IMR-90 (cell line): ENCODE results near the gene MAP3K9. TPM values are rescaled to one million over a fixed set of nuclear protein-coding genes. Genes with fewer than 3 reads are reported as not detected.

Experiments
- ATAC-seq: fragments of 200-7000 bp; cut with Tn5 transposase; 2 replicates; pipeline ENCODE4 v1.9.1; 2020; ENCODE audit warnings: low read depth, mild to moderate bottlenecking, moderate library complexity
- BruUV-seq: library from RNA; stranded (reverse); fragments of 400-500 nt; replicated peaks from 2 replicates; lab custom pipeline; 2021; lab: Mats Ljungman, UMichigan
- CTCF ChIA-PET: fragments of 300-600 bp; formaldehyde crosslinking; extraction: SDS; loops from one replicate; lab custom pipeline; 2021; ENCODE audit warnings: antibody characterized with exemption; lab: Yijun Ruan, JAX
- POLR2A ChIA-PET: fragments of 300-600 bp; sonication (Branson Sonifier 250); formaldehyde crosslinking; loops from one replicate; lab custom pipeline; 2022; ENCODE audit warnings: antibody characterized with exemption; ENCODE audit not compliant: unreplicated experiment; lab: Charles Lee
- DNase-seq: peaks from one replicate; pipeline ENCODE4 v3.0.0; 2013
- H2AFZ ChIP-seq: replicated peaks from 2 replicates; pipeline ENCODE3; 2013; ENCODE audit warnings: low read length, mild to moderate bottlenecking; ENCODE audit not compliant: poor library complexity
- H2AK5ac ChIP-seq: 2 replicates; pipeline ENCODE4 v1.6.1; 2013; ENCODE audit warnings: low read depth, low read length, inconsistent platforms
- H2AK9ac ChIP-seq: replicated peaks from 2 replicates; pipeline ENCODE3; 2013; ENCODE audit warnings: mild to moderate bottlenecking, low read depth, low read length, moderate library complexity; ENCODE audit not compliant: poor library complexity
- H2BK120ac ChIP-seq: 2 replicates; pipeline ENCODE4 v1.6.1; 2013; ENCODE audit warnings: low read depth, low read length, inconsistent platforms
- H2BK15ac ChIP-seq: 3 replicates; pipeline ENCODE4 v1.6.1; 2013; ENCODE audit warnings: low read depth, low read length, inconsistent platforms
- H2BK20ac ChIP-seq: 2 replicates; pipeline ENCODE4 v1.6.1; 2013; ENCODE audit warnings: low read depth, mild to moderate bottlenecking, inconsistent platforms, low read length, moderate library complexity
- H2BK5ac ChIP-seq: 2 replicates; pipeline ENCODE4 v1.6.1; 2013; ENCODE audit warnings: mild to moderate bottlenecking, low read depth, low read length, inconsistent platforms; ENCODE audit not compliant: poor library complexity, severe bottlenecking
- H3K14ac ChIP-seq: replicated peaks from 2 replicates; pipeline ENCODE4 v1.6.1; 2013; ENCODE audit warnings: low read depth, low read length, inconsistent platforms
- H3K18ac ChIP-seq: 2 replicates; pipeline ENCODE4 v1.6.1; 2013; ENCODE audit warnings: low read depth, low read length, control low read depth
- H3K23ac ChIP-seq: 2 replicates; pipeline ENCODE4 v1.6.1; 2013; ENCODE audit warnings: low read depth, low read length, inconsistent platforms
- H3K27ac ChIP-seq: 2 replicates; pipeline ENCODE4 v1.5.1; 2013; ENCODE audit warnings: mild to moderate bottlenecking, control low read depth, low read length; ENCODE audit not compliant: insufficient read depth
- H3K27me3 ChIP-seq: 2 replicates; pipeline ENCODE4 v1.6.1; 2013; ENCODE audit warnings: low read length; ENCODE audit not compliant: control insufficient read depth, insufficient read depth
- H3K36me3 ChIP-seq: 2 replicates; pipeline ENCODE4 v1.6.1; 2013; ENCODE audit warnings: low read length, mixed read lengths; ENCODE audit not compliant: control insufficient read depth, insufficient read depth
- H3K4ac ChIP-seq: 2 replicates; pipeline ENCODE4 v1.6.1; 2013; ENCODE audit warnings: low read depth, low read length, inconsistent platforms
- H3K4me1 ChIP-seq: 2 replicates; pipeline ENCODE4 v1.6.1; 2013; ENCODE audit warnings: low read length, mixed read lengths; ENCODE audit not compliant: control insufficient read depth, insufficient read depth
- H3K4me2 ChIP-seq: 2 replicates; pipeline ENCODE4 v1.6.1; 2013; ENCODE audit warnings: low read depth, mild to moderate bottlenecking, control low read depth, low read length, moderate library complexity
- H3K4me3 ChIP-seq: 2 replicates; pipeline ENCODE4 v1.5.1; 2013; ENCODE audit warnings: low read depth, mild to moderate bottlenecking, control low read depth, low read length, moderate library complexity; ENCODE audit not compliant: insufficient read depth
- H3K56ac ChIP-seq: 2 replicates; pipeline ENCODE4 v1.6.1; 2013; ENCODE audit warnings: low read length, inconsistent platforms; ENCODE audit not compliant: insufficient read depth; ENCODE audit errors: extremely low read depth
- H3K79me1 ChIP-seq, 2 experiments: 2 replicates each; pipeline ENCODE4 v1.6.1; 2013; ENCODE audit warnings: low read length in 2 of 2, inconsistent platforms in 1 of 2, low read depth in 1 of 2
- H3K9ac ChIP-seq: 2 replicates; pipeline ENCODE4 v1.6.1; 2013; ENCODE audit warnings: low read depth, low read length, control low read depth
- H3K9me1 ChIP-seq: 2 replicates; pipeline ENCODE4 v1.6.1; 2013; ENCODE audit warnings: low read length, inconsistent platforms; ENCODE audit not compliant: insufficient read depth
- H3K9me3 ChIP-seq: 2 replicates; pipeline ENCODE4 v1.6.1; 2013; ENCODE audit warnings: low read length; ENCODE audit not compliant: control insufficient read depth, insufficient read depth
- H4K20me1 ChIP-seq: 2 replicates; pipeline ENCODE4 v1.6.1; 2013; ENCODE audit warnings: low read length, inconsistent platforms; ENCODE audit not compliant: insufficient read depth
- H4K5ac ChIP-seq: 2 replicates; pipeline ENCODE4 v1.6.1; 2013; ENCODE audit warnings: mild to moderate bottlenecking, low read depth, low read length, control low read depth
- H4K8ac ChIP-seq, 2 experiments: 2 replicates each; pipeline ENCODE4 v1.6.1; 2013; ENCODE audit warnings: low read depth in 2 of 2, low read length in 2 of 2, control low read depth in 1 of 2, inconsistent platforms in 1 of 2
- H4K91ac ChIP-seq: 2 replicates; pipeline ENCODE4 v1.6.1; 2013; ENCODE audit warnings: low read depth, low read length, inconsistent platforms; ENCODE audit not compliant: insufficient read depth
- BHLHE40 ChIP-seq: fragments of 150-350 bp; IDR thresholded peaks from 2 replicates; pipeline ENCODE4 v1.6.1; 2016; ENCODE audit warnings: mild to moderate bottlenecking, low read depth, low read length
- CEBPB ChIP-seq: IDR thresholded peaks from 2 replicates; pipeline ENCODE4 v1.6.1; 2012; ENCODE audit warnings: low read depth, low read length, improper control_type of control experiment
- CHD1 ChIP-seq: IDR thresholded peaks from 2 replicates; pipeline ENCODE4 v1.6.1; 2012; ENCODE audit warnings: low read depth, low read length, improper control_type of control experiment
- CTCF ChIP-seq: conservative IDR thresholded peaks from 2 replicates; pipeline ENCODE4 v1.5.1; 2012; ENCODE audit warnings: mild to moderate bottlenecking, low read depth, low read length, improper control_type of control experiment
- FOS ChIP-seq: fragments of 150-350 bp; IDR thresholded peaks from 2 replicates; pipeline ENCODE4 v1.6.1; 2016; ENCODE audit warnings: low read depth, low read length
- MAFK ChIP-seq: IDR thresholded peaks from 2 replicates; pipeline ENCODE4 v1.6.1; 2012; ENCODE audit warnings: low read depth, low read length, improper control_type of control experiment
- MAZ ChIP-seq: IDR thresholded peaks from 2 replicates; pipeline ENCODE4 v1.6.1; 2012; ENCODE audit warnings: low read depth, mild to moderate bottlenecking, low read length, improper control_type of control experiment, moderate library complexity, borderline replicate concordance
- MXI1 ChIP-seq: IDR thresholded peaks from 2 replicates; pipeline ENCODE4 v1.6.1; 2012; ENCODE audit warnings: low read depth, mild to moderate bottlenecking, low read length, moderate library complexity, borderline replicate concordance
- NFE2L2 ChIP-seq: fragments of 150-350 bp; IDR thresholded peaks from 2 replicates; pipeline ENCODE4 v1.6.1; 2016; ENCODE audit warnings: low read depth, mild to moderate bottlenecking, low read length
- POLR2A ChIP-seq: IDR thresholded peaks from 2 replicates; pipeline ENCODE4 v1.6.1; 2012; ENCODE audit warnings: mild to moderate bottlenecking, low read depth, low read length
- RAD21 ChIP-seq: IDR thresholded peaks from 2 replicates; pipeline ENCODE4 v1.6.1; 2012; ENCODE audit warnings: low read length, improper control_type of control experiment
- RCOR1 ChIP-seq: IDR thresholded peaks from 2 replicates; pipeline ENCODE4 v1.6.1; 2012; ENCODE audit warnings: mild to moderate bottlenecking, low read length, improper control_type of control experiment; ENCODE audit not compliant: insufficient replicate concordance
- RFX5 ChIP-seq: IDR thresholded peaks from 2 replicates; pipeline ENCODE4 v1.8.0; 2012; ENCODE audit warnings: low read depth, mild to moderate bottlenecking, low read length, moderate library complexity
- SMC3 ChIP-seq: fragments of 150-350 bp; IDR thresholded peaks from 2 replicates; pipeline ENCODE4 v1.6.1; 2016; ENCODE audit warnings: low read depth, mild to moderate bottlenecking, antibody characterized with exemption, low read length, moderate library complexity
- WGBS, 2 experiments: methylation state at CpG; one replicate each; pipeline versions ENCODE4 v1.1.5 to v1.1.7; 2013; ENCODE audit warnings: missing lambda C conversion rate in 2 of 2; ENCODE audit not compliant: insufficient read length in 1 of 2; ENCODE audit errors: extremely low coverage in 2 of 2; 5-methylcytosine and 5-hydroxymethylcytosine counted together
- dilution Hi-C: fragments of 300-500 bp; cut with HindIII; formaldehyde crosslinking; loops from one replicate; pipeline ENCODE4 v1.14.3; 2018; ENCODE audit warnings: low sequenced_read_pairs; ENCODE audit not compliant: unreplicated experiment
- in situ Hi-C: fragments of 300-500 bp; cut with MboI; formaldehyde crosslinking; loops from 3 replicates; pipeline ENCODE4 v1.14.3; 2019; ENCODE audit warnings: low sequenced_read_pairs, inconsistent platforms, mixed read lengths
- intact Hi-C: fragments of 100-400 bp; cut with micrococcal nuclease; formaldehyde crosslinking; loops from 2 replicates; pipeline ENCODE4 v1.10.0; 2022
- polyA plus RNA-seq, 3 experiments: library from polyadenylated mRNA; depleted of rRNA; stranded (reverse); fragments of >200 nt; gene quantifications; 2 replicates each; pipeline ENCODE4 v1.2.3, GENCODE V29; 2012; ENCODE audit warnings: low replicate concordance in 1 of 3
- total RNA-seq: library from RNA; depleted of rRNA; stranded (reverse); fragments of >200 nt; gene quantifications from 2 replicates; pipeline ENCODE4 v1.2.3, GENCODE V29; 2012
- TF ChIP-seq, protein P1 (sequence below): fragments of 150-350 bp; IDR thresholded peaks from 2 replicates; pipeline ENCODE4 v1.6.1; 2016; ENCODE audit warnings: low read depth, mild to moderate bottlenecking, low read length, moderate library complexity, borderline replicate concordance
- TF ChIP-seq, protein P2 (sequence below): fragments of 150-350 bp; IDR thresholded peaks from 2 replicates; pipeline ENCODE4 v1.6.1; 2017; ENCODE audit warnings: mild to moderate bottlenecking, antibody characterized with exemption, low read length, low read depth

MAP3K9 gene
- total and polyA plus RNA-seq, 2 of the 4 experiments (the other 2 are of a cell fraction) = 0.17 to 0.18 TPM

GRCh38 chr14:70793637-70794036 lies 15.7 kb downstream of the MAP3K9 start:
- DNase-seq = no peak
- no peak overlapping the region for H3K56ac ChIP-seq
- no peak overlapping the region for H2BK5ac ChIP-seq
- no peak overlapping the region for H2BK20ac ChIP-seq
- H3K4ac ChIP-seq = no peak overlapping the region
- H3K27ac ChIP-seq = no peak overlapping the region
- no peaks in the 10 kb centered on the region for H4K20me1 ChIP-seq
- H3K9me1 ChIP-seq = no peaks in the 10 kb centered on the region
- H2BK15ac ChIP-seq = no peak overlapping the region
- H3K4me2 ChIP-seq = no peak overlapping the region
- dilution Hi-C loops (no loop called here), intact Hi-C loops (no loop called here), in situ Hi-C loops (no loop called here)
- no peak overlapping the region for H3K18ac ChIP-seq
- no peak overlapping the region for H3K14ac ChIP-seq
- no peak overlapping the region for H3K4me3 ChIP-seq
- no peaks in the 10 kb centered on the region for H3K9me3 ChIP-seq
- no peak overlapping the region for H2BK120ac ChIP-seq
- ChIA-PET CTCF (no interaction called here), POLR2A (no interaction called here)
- H2AK9ac ChIP-seq = no peak overlapping the region
- H4K5ac ChIP-seq = no peak overlapping the region
- no TSS peak for BruUV-seq
- H3K23ac ChIP-seq = no peak overlapping the region
- H3K9ac ChIP-seq = no peak overlapping the region
- H3K4me1 ChIP-seq = no peaks in the 10 kb centered on the region
- H2AK5ac ChIP-seq = no peak overlapping the region
- TF ChIP-seq CTCF = no peak
- no peak for TF ChIP-seq POLR2A
- TF ChIP-seq, protein P1, sequence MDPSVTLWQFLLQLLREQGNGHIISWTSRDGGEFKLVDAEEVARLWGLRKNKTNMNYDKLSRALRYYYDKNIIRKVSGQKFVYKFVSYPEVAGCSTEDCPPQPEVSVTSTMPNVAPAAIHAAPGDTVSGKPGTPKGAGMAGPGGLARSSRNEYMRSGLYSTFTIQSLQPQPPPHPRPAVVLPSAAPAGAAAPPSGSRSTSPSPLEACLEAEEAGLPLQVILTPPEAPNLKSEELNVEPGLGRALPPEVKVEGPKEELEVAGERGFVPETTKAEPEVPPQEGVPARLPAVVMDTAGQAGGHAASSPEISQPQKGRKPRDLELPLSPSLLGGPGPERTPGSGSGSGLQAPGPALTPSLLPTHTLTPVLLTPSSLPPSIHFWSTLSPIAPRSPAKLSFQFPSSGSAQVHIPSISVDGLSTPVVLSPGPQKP = no peak
- no peak for TF ChIP-seq MXI1
- TF ChIP-seq FOS = no peak
- no peak for TF ChIP-seq MAZ
- TF ChIP-seq CEBPB = no peak
- TF ChIP-seq NFE2L2 = no peak
- no peak for TF ChIP-seq BHLHE40
- no peak for TF ChIP-seq RCOR1
- TF ChIP-seq, protein P2, sequence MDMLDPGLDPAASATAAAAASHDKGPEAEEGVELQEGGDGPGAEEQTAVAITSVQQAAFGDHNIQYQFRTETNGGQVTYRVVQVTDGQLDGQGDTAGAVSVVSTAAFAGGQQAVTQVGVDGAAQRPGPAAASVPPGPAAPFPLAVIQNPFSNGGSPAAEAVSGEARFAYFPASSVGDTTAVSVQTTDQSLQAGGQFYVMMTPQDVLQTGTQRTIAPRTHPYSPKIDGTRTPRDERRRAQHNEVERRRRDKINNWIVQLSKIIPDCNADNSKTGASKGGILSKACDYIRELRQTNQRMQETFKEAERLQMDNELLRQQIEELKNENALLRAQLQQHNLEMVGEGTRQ = no peak
- no peak for TF ChIP-seq RAD21
- TF ChIP-seq RFX5 = no peak
- TF ChIP-seq MAFK = no peak
- no peak for TF ChIP-seq CHD1
- no peak for TF ChIP-seq SMC3
- WGBS, 2 experiments = no CpG with 5 or more reads among the region's 3 CpGs
- H3K27me3 ChIP-seq = peaks cover 2% of the 10 kb centered on the region; the same call in 1 of the 2 replicates
- H3K79me1 ChIP-seq = no peaks in the 10 kb centered on the region
- no peak overlapping the region for H4K91ac ChIP-seq
- H3K36me3 ChIP-seq = no peaks in the 10 kb centered on the region
- no peak for ATAC-seq
- no peak overlapping the region for H2AFZ ChIP-seq
- H4K8ac ChIP-seq = no peak overlapping the region
